ENCODE measurements around the gene ZMYND15. TPM values are rescaled to one million over a fixed set of nuclear protein-coding genes. Genes with fewer than 3 reads are reported as not detected.
A peak's percentile ranks its signal among the peaks of the same experiment; 100 is the strongest.

Gene ZMYND15
- total and polyA plus RNA-seq, 2 of the 13 experiments (the other 11 are each of a cell fraction or from before 2014, with no cell fraction given): 0.24 to 2.7 TPM

DNA sequence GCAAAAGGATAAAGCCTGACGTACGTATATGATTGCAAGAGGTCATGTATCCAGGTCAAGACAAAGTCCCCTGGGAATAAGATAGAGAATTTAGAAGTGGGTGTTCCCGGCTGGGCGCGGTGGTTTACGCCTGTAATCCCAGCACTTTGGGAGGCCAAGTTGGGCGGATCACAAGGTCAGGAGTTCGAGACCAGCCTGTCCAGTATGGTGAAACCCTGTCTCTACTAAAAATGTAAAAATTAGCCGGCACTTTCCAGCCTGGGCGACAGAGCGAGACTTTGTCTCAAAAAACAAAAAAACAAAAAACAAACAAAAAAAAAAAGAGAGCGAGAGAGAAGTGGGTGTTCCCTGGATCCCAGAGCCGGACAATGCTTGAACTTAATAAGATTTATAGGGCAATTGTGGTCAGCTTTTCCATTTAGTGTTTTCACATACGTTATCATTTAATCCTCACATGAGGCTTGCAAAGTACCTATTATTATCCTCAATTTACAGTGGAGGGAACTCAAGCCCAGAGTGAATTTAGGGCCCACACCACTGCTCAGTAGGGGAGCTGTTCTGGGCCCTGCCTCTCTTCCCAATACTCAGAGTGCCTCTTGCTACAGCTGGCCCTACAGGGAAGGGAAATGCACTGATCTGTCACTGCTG is 48.6 kb downstream of the ZMYND15 start (continued):
- no peak for TF ChIP-seq ZNF790 (CRISPR knock-in tag; IDR thresholded peaks at IDR 0.05; ENCODE audit: borderline replicate concordance)
- TF ChIP-seq PRPF4 (IDR thresholded peaks at IDR 0.05; ENCODE audit: low read depth, low read length, poor library complexity, severe bottlenecking): no peak
- TF ChIP-seq, protein P1, sequence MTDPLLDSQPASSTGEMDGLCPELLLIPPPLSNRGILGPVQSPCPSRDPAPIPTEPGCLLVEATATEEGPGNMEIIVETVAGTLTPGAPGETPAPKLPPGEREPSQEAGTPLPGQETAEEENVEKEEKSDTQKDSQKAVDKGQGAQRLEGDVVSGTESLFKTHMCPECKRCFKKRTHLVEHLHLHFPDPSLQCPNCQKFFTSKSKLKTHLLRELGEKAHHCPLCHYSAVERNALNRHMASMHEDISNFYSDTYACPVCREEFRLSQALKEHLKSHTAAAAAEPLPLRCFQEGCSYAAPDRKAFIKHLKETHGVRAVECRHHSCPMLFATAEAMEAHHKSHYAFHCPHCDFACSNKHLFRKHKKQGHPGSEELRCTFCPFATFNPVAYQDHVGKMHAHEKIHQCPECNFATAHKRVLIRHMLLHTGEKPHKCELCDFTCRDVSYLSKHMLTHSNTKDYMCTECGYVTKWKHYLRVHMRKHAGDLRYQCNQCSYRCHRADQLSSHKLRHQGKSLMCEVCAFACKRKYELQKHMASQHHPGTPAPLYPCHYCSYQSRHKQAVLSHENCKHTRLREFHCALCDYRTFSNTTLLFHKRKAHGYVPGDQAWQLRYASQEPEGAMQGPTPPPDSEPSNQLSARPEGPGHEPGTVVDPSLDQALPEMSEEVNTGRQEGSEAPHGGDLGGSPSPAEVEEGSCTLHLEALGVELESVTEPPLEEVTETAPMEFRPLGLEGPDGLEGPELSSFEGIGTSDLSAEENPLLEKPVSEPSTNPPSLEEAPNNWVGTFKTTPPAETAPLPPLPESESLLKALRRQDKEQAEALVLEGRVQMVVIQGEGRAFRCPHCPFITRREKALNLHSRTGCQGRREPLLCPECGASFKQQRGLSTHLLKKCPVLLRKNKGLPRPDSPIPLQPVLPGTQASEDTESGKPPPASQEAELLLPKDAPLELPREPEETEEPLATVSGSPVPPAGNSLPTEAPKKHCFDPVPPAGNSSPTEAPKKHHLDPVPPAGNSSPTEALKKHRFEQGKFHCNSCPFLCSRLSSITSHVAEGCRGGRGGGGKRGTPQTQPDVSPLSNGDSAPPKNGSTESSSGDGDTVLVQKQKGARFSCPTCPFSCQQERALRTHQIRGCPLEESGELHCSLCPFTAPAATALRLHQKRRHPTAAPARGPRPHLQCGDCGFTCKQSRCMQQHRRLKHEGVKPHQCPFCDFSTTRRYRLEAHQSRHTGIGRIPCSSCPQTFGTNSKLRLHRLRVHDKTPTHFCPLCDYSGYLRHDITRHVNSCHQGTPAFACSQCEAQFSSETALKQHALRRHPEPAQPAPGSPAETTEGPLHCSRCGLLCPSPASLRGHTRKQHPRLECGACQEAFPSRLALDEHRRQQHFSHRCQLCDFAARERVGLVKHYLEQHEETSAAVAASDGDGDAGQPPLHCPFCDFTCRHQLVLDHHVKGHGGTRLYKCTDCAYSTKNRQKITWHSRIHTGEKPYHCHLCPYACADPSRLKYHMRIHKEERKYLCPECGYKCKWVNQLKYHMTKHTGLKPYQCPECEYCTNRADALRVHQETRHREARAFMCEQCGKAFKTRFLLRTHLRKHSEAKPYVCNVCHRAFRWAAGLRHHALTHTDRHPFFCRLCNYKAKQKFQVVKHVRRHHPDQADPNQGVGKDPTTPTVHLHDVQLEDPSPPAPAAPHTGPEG (CRISPR knock-in tag; IDR thresholded peaks at IDR 0.05): no peak
- no peak for TF ChIP-seq FOXM1 (CRISPR knock-in tag; IDR thresholded peaks at IDR 0.05)
- TF ChIP-seq, protein P2, sequence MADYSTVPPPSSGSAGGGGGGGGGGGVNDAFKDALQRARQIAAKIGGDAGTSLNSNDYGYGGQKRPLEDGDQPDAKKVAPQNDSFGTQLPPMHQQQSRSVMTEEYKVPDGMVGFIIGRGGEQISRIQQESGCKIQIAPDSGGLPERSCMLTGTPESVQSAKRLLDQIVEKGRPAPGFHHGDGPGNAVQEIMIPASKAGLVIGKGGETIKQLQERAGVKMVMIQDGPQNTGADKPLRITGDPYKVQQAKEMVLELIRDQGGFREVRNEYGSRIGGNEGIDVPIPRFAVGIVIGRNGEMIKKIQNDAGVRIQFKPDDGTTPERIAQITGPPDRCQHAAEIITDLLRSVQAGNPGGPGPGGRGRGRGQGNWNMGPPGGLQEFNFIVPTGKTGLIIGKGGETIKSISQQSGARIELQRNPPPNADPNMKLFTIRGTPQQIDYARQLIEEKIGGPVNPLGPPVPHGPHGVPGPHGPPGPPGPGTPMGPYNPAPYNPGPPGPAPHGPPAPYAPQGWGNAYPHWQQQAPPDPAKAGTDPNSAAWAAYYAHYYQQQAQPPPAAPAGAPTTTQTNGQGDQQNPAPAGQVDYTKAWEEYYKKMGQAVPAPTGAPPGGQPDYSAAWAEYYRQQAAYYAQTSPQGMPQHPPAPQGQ (CRISPR knock-in tag; IDR thresholded peaks at IDR 0.05; ENCODE audit: borderline replicate concordance): no peak
- TF ChIP-seq NRL (CRISPR knock-in tag; IDR thresholded peaks at IDR 0.05; ENCODE audit: borderline replicate concordance): no peak
- TF ChIP-seq, protein P3, sequence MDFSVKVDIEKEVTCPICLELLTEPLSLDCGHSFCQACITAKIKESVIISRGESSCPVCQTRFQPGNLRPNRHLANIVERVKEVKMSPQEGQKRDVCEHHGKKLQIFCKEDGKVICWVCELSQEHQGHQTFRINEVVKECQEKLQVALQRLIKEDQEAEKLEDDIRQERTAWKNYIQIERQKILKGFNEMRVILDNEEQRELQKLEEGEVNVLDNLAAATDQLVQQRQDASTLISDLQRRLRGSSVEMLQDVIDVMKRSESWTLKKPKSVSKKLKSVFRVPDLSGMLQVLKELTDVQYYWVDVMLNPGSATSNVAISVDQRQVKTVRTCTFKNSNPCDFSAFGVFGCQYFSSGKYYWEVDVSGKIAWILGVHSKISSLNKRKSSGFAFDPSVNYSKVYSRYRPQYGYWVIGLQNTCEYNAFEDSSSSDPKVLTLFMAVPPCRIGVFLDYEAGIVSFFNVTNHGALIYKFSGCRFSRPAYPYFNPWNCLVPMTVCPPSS (IDR thresholded peaks at IDR 0.05): no peak
- no peak for TF ChIP-seq ZNF773 (CRISPR knock-in tag; IDR thresholded peaks at IDR 0.05; ENCODE audit: borderline replicate concordance)
- TF ChIP-seq ZNF776 (CRISPR knock-in tag; IDR thresholded peaks at IDR 0.05): no peak
- TF ChIP-seq, protein P4, sequence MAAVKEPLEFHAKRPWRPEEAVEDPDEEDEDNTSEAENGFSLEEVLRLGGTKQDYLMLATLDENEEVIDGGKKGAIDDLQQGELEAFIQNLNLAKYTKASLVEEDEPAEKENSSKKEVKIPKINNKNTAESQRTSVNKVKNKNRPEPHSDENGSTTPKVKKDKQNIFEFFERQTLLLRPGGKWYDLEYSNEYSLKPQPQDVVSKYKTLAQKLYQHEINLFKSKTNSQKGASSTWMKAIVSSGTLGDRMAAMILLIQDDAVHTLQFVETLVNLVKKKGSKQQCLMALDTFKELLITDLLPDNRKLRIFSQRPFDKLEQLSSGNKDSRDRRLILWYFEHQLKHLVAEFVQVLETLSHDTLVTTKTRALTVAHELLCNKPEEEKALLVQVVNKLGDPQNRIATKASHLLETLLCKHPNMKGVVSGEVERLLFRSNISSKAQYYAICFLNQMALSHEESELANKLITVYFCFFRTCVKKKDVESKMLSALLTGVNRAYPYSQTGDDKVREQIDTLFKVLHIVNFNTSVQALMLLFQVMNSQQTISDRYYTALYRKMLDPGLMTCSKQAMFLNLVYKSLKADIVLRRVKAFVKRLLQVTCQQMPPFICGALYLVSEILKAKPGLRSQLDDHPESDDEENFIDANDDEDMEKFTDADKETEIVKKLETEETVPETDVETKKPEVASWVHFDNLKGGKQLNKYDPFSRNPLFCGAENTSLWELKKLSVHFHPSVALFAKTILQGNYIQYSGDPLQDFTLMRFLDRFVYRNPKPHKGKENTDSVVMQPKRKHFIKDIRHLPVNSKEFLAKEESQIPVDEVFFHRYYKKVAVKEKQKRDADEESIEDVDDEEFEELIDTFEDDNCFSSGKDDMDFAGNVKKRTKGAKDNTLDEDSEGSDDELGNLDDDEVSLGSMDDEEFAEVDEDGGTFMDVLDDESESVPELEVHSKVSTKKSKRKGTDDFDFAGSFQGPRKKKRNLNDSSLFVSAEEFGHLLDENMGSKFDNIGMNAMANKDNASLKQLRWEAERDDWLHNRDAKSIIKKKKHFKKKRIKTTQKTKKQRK (IDR thresholded peaks at IDR 0.05; ENCODE audit: low read length): no peak
- no peak for TF ChIP-seq ZSCAN31 (CRISPR knock-in tag; IDR thresholded peaks at IDR 0.05; ENCODE audit: low read depth)
- TF ChIP-seq EHMT2 (IDR thresholded peaks at IDR 0.05; ENCODE audit: borderline replicate concordance, low read depth, low read length): 0 out of 2 replicates have a peak, but pooled peaks have one; percentile 27
- TF ChIP-seq, protein P5, sequence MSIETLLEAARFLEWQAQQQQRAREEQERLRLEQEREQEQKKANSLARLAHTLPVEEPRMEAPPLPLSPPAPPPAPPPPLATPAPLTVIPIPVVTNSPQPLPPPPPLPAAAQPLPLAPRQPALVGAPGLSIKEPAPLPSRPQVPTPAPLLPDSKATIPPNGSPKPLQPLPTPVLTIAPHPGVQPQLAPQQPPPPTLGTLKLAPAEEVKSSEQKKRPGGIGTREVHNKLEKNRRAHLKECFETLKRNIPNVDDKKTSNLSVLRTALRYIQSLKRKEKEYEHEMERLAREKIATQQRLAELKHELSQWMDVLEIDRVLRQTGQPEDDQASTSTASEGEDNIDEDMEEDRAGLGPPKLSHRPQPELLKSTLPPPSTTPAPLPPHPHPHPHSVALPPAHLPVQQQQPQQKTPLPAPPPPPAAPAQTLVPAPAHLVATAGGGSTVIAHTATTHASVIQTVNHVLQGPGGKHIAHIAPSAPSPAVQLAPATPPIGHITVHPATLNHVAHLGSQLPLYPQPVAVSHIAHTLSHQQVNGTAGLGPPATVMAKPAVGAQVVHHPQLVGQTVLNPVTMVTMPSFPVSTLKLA (IDR thresholded peaks at IDR 0.05): no peak
- no peak for TF ChIP-seq SMAD1 (CRISPR knock-in tag; IDR thresholded peaks at IDR 0.05; ENCODE audit: borderline replicate concordance, low read depth)
